ENCODE results near the gene SEPTIN8.

Gene SEPTIN8

DNA sequence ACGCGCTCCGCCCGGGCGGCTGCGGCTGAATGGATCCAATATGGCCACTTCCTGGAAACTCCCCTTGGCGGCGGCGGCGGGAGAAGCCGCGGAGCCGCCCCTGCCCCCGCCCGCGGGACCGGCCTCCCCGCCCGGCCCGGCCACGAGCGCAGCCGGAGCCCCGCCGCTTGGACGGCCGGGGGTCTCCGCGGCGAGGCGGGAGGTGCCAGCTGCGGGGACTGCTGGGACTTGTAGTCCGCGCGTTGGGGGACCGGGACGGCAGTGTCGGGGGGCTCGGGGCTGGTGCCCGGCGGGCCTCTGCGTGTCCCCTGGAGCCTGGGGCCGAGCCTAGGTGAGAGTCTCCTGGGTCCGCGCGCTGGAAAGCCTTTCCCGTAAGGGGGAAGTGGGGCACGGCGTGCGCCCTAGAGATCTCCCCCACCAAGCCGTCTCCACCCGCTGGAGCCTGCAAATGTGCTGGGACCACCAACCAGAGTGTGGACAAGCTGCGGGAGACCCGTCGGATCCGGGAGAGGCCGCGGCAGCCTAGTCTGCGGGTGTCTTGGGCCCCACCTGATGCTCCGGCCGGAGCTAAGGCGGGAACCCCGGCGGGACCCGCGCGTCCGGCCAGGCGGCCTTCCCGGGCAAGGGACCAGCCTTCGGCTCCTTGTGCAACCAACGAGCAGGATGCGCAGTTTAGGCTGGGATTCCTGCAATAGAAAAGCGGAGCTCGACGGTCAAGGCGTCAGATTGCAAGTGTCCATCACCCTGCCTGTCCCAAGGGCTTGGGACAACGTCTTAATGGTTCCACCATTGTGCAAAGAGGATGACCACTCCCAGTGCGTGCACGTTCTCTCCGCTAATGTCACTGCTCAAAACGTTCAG lies at the start of gene SEPTIN8:
SEPTIN8 (minus strand) TSS at position 31 of the 861 bp plus-strand sequence. CDS start 102 bp downstream, outside the sequence.
- peak within 1 kb of the TSS; percentile 74 for H3K4me3 ChIP-seq (ENCODE audit: low read depth, low read length)
- DNase-seq (ENCODE audit: low read depth), result no peak

GRCh38 chr5:132826424-132827082 lies 49.5 kb upstream of the SEPTIN8 start:
- DNase-seq (ENCODE audit: low read depth), result no peak
- no peak overlapping the region for H3K4me3 ChIP-seq (ENCODE audit: low read depth, low read length)

- no peak overlapping the region for H3K4me3 ChIP-seq (ENCODE audit: low read depth, low read length)
- DNase-seq (ENCODE audit: low read depth), result no peak
Observed at GRCh38 chr5:132825834-132826391, 48.9 kb upstream of the SEPTIN8 start.

DNA sequence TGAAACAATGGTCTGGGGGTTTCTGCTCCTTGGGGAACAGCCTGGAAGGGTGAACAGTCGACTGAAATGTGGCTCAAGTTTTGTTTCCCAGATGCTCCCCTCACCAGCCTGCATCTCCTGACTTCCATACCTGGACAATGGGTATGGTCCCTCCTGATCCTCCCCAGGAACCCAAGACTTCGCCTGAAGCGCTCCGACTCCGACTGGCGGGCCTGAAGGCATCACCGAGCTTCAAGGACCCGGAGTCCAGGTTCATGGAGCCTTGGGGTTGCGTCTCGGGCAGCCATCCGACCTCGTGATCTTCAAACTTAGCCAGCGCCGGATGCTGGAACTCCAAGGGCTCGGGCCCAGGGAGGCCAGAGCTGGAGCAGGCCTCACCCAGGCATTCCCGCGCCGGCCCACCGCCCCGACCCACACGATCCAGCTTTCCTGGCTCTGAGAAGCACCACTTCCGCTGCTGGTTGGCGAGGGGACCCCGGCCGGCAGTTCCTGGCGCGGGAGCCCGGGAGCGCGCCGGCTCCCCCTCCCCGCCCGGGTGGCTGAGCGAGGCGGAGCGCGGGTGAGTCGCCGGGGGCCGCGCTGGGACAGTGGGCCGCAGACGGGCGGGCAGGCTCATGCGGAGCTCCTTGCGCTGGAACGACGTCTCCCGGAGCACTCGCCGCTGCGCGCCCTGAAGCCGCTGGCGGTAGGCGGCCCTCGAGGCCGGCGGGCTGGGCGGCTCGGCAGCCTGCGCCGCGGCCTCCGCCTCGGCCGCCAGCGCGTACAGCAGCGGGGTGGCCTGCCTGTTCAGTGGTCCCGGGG lies 48.2 kb upstream of the SEPTIN8 start:
- no peak for DNase-seq (ENCODE audit: low read depth)

DNA sequence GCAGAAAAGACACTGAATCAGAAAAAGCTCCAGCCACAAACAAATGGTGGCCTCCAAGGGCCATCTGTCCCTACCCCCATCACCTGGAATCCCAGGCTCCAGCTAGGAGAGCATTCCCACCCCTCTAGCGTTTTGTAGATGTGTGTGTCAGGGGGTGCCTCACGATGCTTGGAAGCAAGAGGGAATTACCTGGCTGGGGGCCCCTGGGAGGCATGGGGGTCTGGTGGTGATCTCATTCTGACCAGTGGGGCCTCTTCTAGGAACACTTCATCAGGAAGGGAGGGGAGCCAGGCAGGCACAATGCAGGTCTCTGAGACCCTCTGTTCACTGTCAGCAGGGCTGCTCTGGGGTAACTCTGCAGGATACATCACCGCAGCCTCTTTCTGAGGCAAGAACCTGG lies 47.4 kb upstream of the SEPTIN8 start:
- DNase-seq (ENCODE audit: low read depth), result no peak

More for the DNA sequence above, 48.2 kb upstream of the SEPTIN8 start:
- no peak overlapping the region for H3K4me3 ChIP-seq (ENCODE audit: low read depth, low read length)

GRCh38 chr5:132823481-132824050 lies 46.5 kb upstream of the SEPTIN8 start:
- H3K4me3 ChIP-seq (ENCODE audit: low read depth, low read length), result no peak overlapping the region

More for the DNA sequence above, 47.4 kb upstream of the SEPTIN8 start:
- no peak overlapping the region for H3K4me3 ChIP-seq (ENCODE audit: low read depth, low read length)

DNA sequence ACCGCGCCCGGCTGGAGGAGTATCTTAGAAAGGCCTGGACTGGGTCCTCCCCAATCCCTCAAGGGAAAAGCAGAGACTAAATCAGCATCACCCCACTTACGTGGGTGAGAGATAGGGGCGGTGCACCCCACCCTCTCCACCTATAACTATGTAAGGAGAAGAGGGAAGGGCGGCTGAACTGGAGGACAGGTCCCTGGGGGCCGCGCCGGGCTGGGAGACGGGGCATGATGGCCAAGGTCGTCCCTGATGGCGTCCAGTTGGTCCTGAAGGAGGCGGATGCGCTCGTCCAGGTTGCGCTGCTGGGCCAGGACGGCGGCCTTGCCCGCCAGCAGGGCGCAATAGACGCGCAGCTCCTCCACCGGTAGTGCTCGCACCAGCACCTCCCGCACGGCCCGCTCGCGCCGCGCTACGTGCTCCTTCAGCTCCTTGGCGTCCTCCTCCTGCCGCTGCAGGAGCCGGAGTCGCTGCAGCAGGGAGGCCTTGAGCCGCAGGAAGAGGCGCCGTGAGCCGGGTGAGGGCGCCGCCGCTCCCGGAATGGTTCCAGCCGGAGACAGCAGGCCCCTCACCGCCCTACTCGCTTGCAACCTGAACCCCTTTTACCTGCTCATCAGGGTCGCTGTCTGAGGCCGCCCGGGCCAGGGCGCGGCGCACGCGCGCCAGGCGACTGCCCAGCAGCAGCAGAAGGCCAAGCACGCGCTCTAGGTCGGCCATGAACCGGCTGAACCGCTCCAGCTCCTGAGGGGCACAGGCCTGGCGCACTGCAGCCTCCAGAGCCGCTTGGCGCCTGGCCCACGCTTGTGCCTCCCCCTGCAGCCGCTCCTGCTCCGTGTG lies 45.8 kb upstream of the SEPTIN8 start:
- no peak for DNase-seq (ENCODE audit: low read depth)
- peak overlapping the region; percentile 25 for H3K4me3 ChIP-seq (ENCODE audit: low read depth, low read length)

More at GRCh38 chr5:132823481-132824050, 46.5 kb upstream of the SEPTIN8 start:
- no peak for DNase-seq (ENCODE audit: low read depth)

GRCh38 chr5:132821791-132822190 lies 44.8 kb upstream of the SEPTIN8 start:
- H3K4me3 ChIP-seq (ENCODE audit: low read depth, low read length), result no peak overlapping the region
- no peak for DNase-seq (ENCODE audit: low read depth)

DNA sequence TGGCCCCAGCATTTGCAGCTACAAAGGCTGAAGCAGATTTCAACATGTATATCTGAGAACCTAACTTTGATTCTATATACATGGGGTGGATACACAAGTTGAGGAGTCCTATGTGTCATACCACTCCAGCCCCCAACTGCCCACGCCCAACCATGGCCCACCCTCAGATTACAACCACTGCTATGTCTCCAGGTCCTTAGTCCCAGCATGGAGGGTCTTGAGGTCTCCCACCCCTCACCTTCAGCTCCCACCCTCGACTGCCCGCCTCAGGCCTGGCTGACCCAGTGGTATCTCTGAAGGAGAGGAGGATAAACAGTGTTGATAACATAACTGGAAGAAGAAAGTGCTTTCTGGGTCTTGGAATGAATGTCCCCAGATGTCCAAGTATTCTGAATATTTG lies 44.3 kb upstream of the SEPTIN8 start:
- no peak for DNase-seq (ENCODE audit: low read depth)

DNA sequence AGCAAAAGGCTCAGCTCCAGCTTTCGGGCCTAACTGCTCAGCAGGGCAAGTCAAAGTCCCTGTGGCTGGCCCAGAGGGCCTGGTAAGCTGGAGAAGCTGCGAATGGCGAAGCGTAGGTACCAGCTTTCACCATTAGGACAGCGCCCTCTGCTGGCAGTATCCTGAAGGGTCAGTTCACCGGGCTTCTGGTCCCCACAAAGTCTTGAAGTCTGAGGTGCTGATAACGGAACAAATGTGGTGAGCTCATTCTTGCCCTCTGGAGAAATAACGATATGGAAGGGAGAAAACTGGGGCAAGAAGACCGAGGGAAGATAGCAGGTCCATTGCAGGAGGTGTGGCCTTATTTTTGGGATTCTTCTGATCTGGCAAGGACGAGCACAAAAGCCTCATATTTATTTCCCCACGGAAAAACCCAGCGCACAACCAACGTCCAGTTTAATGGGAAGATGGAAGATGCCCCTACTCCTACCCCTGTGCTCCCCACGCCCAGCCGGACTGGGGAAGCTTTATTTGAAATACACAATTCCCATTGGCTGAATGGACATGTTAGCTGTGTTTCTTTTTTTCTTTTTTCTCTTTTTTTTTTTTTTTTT lies 43.2 kb upstream of the SEPTIN8 start:
- peak; percentile 65 for DNase-seq (ENCODE audit: low read depth)
- no peak overlapping the region for H3K4me3 ChIP-seq (ENCODE audit: low read depth, low read length)

More for the DNA sequence above, 44.3 kb upstream of the SEPTIN8 start:
- no peak overlapping the region for H3K4me3 ChIP-seq (ENCODE audit: low read depth, low read length)

DNA sequence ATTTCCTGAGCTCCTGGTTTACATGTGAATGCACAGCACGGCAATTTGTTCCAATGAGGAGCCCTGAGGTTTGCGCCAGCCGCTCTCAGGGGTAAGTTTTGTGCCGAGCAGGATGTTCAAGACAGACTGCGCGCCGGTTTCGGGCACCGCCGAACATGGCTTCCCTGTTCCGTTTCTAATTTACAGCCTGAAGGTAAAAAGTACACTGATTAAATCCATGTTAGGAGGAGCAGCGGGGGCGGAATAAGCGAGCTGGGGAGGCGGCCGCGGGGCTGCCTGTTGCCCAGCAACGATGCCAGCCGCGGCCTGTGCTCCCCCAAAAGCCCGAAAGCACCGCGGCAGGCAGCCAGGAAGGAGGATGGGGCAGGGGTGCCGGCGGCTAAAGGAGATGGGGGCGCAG lies 42.4 kb upstream of the SEPTIN8 start:
- DNase-seq (ENCODE audit: low read depth), result no peak
- peak overlapping the region; percentile 30 for H3K4me3 ChIP-seq (ENCODE audit: low read depth, low read length)

DNA sequence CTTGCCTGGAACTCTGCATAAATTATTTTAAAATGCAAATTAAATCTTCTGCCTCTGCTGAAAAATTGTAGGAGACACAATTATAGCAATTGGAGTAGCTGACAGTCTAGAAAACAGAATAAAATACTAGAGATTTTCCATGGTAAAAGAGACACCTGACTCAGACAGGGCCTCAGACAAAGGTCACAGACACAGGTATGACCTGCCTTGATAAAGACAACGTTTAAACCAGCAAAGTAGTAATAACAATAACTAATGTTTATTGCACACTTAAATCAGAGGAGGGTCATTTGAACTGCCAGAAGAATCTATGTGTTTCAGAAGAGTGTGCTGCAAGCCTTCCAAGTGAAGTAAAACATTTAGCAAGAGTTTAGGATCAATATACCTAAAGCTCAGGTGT lies 40.0 kb upstream of the SEPTIN8 start:
- no peak for DNase-seq (ENCODE audit: low read depth)
- H3K4me3 ChIP-seq (ENCODE audit: low read depth, low read length), result no peak overlapping the region

DNA sequence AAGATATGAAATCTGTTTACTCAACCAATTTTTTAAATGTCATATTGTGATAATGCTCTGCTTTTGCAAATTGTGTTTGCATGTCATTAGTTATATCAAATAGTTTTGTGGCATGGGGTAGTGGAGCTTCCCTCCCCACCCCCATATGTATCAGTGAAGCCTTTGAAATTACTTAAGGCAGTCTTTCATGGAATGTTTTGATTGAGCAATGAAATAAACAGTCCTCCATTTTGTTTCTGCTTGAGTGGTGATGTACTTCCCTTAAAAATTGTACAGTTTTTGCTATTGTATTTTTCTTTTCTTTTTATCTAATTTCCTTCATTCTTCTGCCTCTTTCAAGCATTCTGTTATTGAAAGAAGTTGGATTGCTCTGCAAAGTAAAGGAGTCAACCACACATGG lies 39.5 kb upstream of the SEPTIN8 start:
- no peak overlapping the region for H3K4me3 ChIP-seq (ENCODE audit: low read depth, low read length)
- no peak for DNase-seq (ENCODE audit: low read depth)

GRCh38 chr5:132816083-132816482 lies 39.0 kb upstream of the SEPTIN8 start:
- no peak for DNase-seq (ENCODE audit: low read depth)
- no peak overlapping the region for H3K4me3 ChIP-seq (ENCODE audit: low read depth, low read length)

- DNase-seq (ENCODE audit: low read depth), result peak; percentile 22
- no peak overlapping the region for H3K4me3 ChIP-seq (ENCODE audit: low read depth, low read length)
Observed at GRCh38 chr5:132815454-132815853, 38.4 kb upstream of the SEPTIN8 start.

GRCh38 chr5:132814503-132815294 lies 37.7 kb upstream of the SEPTIN8 start:
- H3K4me3 ChIP-seq (ENCODE audit: low read depth, low read length), result no peak overlapping the region
- no peak for DNase-seq (ENCODE audit: low read depth)

Data from skeletal muscle cell (primary cell).